K562 (cell line): ENCODE measurements around the gene TBATA. TPM values are rescaled to one million over a fixed set of nuclear protein-coding genes. Genes with fewer than 3 reads are reported as not detected.

ENCODE experiments used
- ATAC-seq: fragments of 200-7000 bp; cut with Tn5 transposase; 3 replicates; pipeline ENCODE4 v1.9.1; 2020; ENCODE audit warnings: moderate library complexity
- BruUV-seq: library from RNA; stranded (reverse); fragments of 400-500 nt; replicated peaks from 2 replicates; lab custom pipeline; 2021; lab: Mats Ljungman, UMichigan
- CTCF ChIA-PET: fragments of 300-600 bp; formaldehyde crosslinking; extraction: SDS; loops from one replicate; lab custom pipeline; 2021; ENCODE audit warnings: low intra/inter-chr PET ratio; lab: Yijun Ruan, JAX
- POLR2A ChIA-PET: fragments of 300-600, 350-650 bp; sonication (Branson Sonifier 250); formaldehyde crosslinking; extraction: SDS; loops from one replicate; lab custom pipeline; 2021; ENCODE audit warnings: antibody characterized with exemption, inconsistent platforms; lab: Yijun Ruan, JAX
- DNase-seq, 4 experiments: peaks; one replicate each; pipeline versions ENCODE4 v3.0.0 to v3.0.0-alpha.2; 2011 to 2018; ENCODE audit warnings: low spot score in 3 of 4, mixed read lengths in 3 of 4; ENCODE audit errors: extremely low read depth in 1 of 4
- FAIRE-seq: peaks from 2 replicates; lab custom pipeline; 2011; peaks lifted over from hg19 to GRCh38; lab: Jason Lieb, UNC
- H2AFZ ChIP-seq: 2 replicates; pipeline ENCODE4 v1.6.0; 2011; ENCODE audit warnings: low read depth, low read length, control low read depth, inconsistent platforms
- H3K27ac ChIP-seq: fragments of 200-600 bp; 3 replicates; pipeline ENCODE4 v1.8.0; 2011; ENCODE audit warnings: low read depth, mild to moderate bottlenecking, control low read depth, inconsistent platforms, low read length, moderate library complexity, mixed read lengths; ENCODE audit errors: extremely low read depth
- H3K27me3 ChIP-seq, 2 experiments: fragments of 300-600 bp in 1 of 2; 2 replicates in 1 of 2; 3 replicates in 1 of 2; pipeline versions ENCODE4 v1.6.0 to v1.8.0; 2011; ENCODE audit warnings: inconsistent platforms in 2 of 2, low read length in 2 of 2, mild to moderate bottlenecking in 1 of 2, mixed read lengths in 1 of 2, moderate library complexity in 1 of 2; ENCODE audit not compliant: control insufficient read depth in 2 of 2, insufficient read depth in 2 of 2
- H3K36me3 ChIP-seq: fragments of 300-600 bp; 3 replicates; pipeline ENCODE4 v1.8.0; 2011; ENCODE audit warnings: mild to moderate bottlenecking, low read length, inconsistent platforms; ENCODE audit not compliant: control insufficient read depth, insufficient read depth
- H3K4me1 ChIP-seq, 2 experiments: fragments of 200-600 bp in 1 of 2; replicated peaks in 1 of 2; 2 replicates in 1 of 2; 3 replicates in 1 of 2; pipeline versions ENCODE4 v1.5.1 to v1.8.0; 2011; ENCODE audit warnings: inconsistent platforms in 2 of 2, low read length in 2 of 2, mild to moderate bottlenecking in 1 of 2, mixed read lengths in 1 of 2, moderate library complexity in 1 of 2; ENCODE audit not compliant: control insufficient read depth in 2 of 2, insufficient read depth in 2 of 2
- H3K4me2 ChIP-seq: 2 replicates; pipeline ENCODE4 v1.6.1; 2011; ENCODE audit warnings: low read length, control low read depth, inconsistent platforms, mixed read lengths; ENCODE audit not compliant: insufficient read depth
- H3K4me3 ChIP-seq: fragments of 200-600 bp; sonication (generic), shearing (Covaris generic); 2 replicates; pipeline ENCODE4 v1.5.1; 2016; ENCODE audit warnings: control low read depth, inconsistent platforms
- H3K79me2 ChIP-seq: fragments of 200-600 bp; 3 replicates; pipeline ENCODE4 v1.8.0; 2011; ENCODE audit warnings: low read length, inconsistent platforms; ENCODE audit not compliant: control insufficient read depth, insufficient read depth
- H3K9ac ChIP-seq, 2 experiments: 2 replicates each; pipeline versions ENCODE4 v1.6.0 to v1.6.1; 2011; ENCODE audit warnings: low read depth in 2 of 2, low read length in 2 of 2, control low read depth in 1 of 2, inconsistent platforms in 1 of 2, mild to moderate bottlenecking in 1 of 2, mixed read lengths in 1 of 2; ENCODE audit not compliant: insufficient read depth in 1 of 2
- H3K9me1 ChIP-seq: one replicate; pipeline ENCODE4 v1.6.0; 2011; ENCODE audit warnings: inconsistent platforms, mild to moderate bottlenecking, low read length, moderate library complexity; ENCODE audit not compliant: control insufficient read depth, insufficient read depth
- H3K9me3 ChIP-seq: replicated peaks from 2 replicates; pipeline ENCODE4 v1.5.1; 2011; ENCODE audit warnings: low read depth, low read length, inconsistent platforms; ENCODE audit not compliant: control insufficient read depth, insufficient read depth
- H4K20me1 ChIP-seq: replicated peaks from 2 replicates; pipeline ENCODE4 v1.6.1; 2011; ENCODE audit warnings: low read length, inconsistent platforms, mixed read lengths; ENCODE audit not compliant: control insufficient read depth, insufficient read depth
- FOSL1 ChIP-seq: fragments of 200-800 bp; sonication (Bioruptor generic); conservative IDR thresholded peaks from 2 replicates; pipeline ENCODE4 v1.6.1; 2016; ENCODE audit warnings: missing genetic modification characterization, missing compliant biosample characterization
- HDAC1 ChIP-seq, 2 experiments: fragments of 450-650 bp; IDR thresholded peaks; 2 replicates each; pipeline ENCODE4 v1.6.1; 2016 to 2017; ENCODE audit warnings: inconsistent platforms in 1 of 2, mild to moderate bottlenecking in 1 of 2, moderate library complexity in 1 of 2
- HLTF ChIP-seq: fragments of 450-650 bp; IDR thresholded peaks from 2 replicates; pipeline ENCODE4 v1.6.1; 2016
- JUN ChIP-seq, 2 experiments: sonication (generic) in 1 of 2; formaldehyde crosslinking in 1 of 2; IDR thresholded peaks; 2 replicates each; pipeline versions ENCODE4 v1.6.1 to v1.8.0; 2012 to 2022; ENCODE audit warnings: borderline replicate concordance in 2 of 2, mild to moderate bottlenecking in 2 of 2, improper control_type of control experiment in 1 of 2, low read depth in 1 of 2, low read length in 1 of 2, missing genetic modification reagents in 1 of 2
- JUND ChIP-seq, 2 experiments: IDR thresholded peaks; 2 replicates in 1 of 2; 3 replicates in 1 of 2; pipeline ENCODE4 v1.6.1; 2011; ENCODE audit warnings: borderline replicate concordance in 2 of 2, low read depth in 2 of 2, low read length in 2 of 2, improper control_type of control experiment in 1 of 2, missing biosample characterization in 1 of 2, missing genetic modification characterization in 1 of 2, missing genetic modification reagents in 1 of 2
- MAFG ChIP-seq: fragments of 450-650 bp; conservative IDR thresholded peaks from 2 replicates; pipeline ENCODE4 v1.6.1; 2016; ENCODE audit warnings: missing genetic modification characterization, missing compliant biosample characterization
- NR2C2 ChIP-seq, 2 experiments: fragments of 200-800 bp in 1 of 2; sonication (Bioruptor generic) in 1 of 2; sonication (generic) in 1 of 2; formaldehyde crosslinking in 1 of 2; IDR thresholded peaks; 2 replicates each; pipeline versions ENCODE4 v1.6.1 to v1.8.0; 2016 to 2022; ENCODE audit warnings: mild to moderate bottlenecking in 1 of 2, missing compliant biosample characterization in 1 of 2, missing genetic modification characterization in 1 of 2, missing genetic modification reagents in 1 of 2
- SMAD4 ChIP-seq: fragments of 250-450 bp; sonication (Bioruptor Pico); conservative IDR thresholded peaks from 2 replicates; pipeline ENCODE4 v1.8.0; 2021; ENCODE audit warnings: inconsistent platforms, mild to moderate bottlenecking, moderate library complexity
- SREBF1 ChIP-seq: fragments of 150-350 bp; IDR thresholded peaks from 2 replicates; pipeline ENCODE4 v1.6.1; 2014; ENCODE audit warnings: antibody characterized with exemption, low read depth, low read length, borderline replicate concordance
- TAF15 ChIP-seq: fragments of 200-400 bp; formaldehyde crosslinking; IDR thresholded peaks from 2 replicates; pipeline ENCODE4 v1.6.1; 2017; ENCODE audit warnings: mild to moderate bottlenecking, low read depth, low read length, moderate library complexity
- TEAD2 ChIP-seq: fragments of 450-650 bp; IDR thresholded peaks from 2 replicates; pipeline ENCODE4 v1.6.1; 2016; ENCODE audit warnings: missing genetic modification characterization, control low read depth, missing compliant biosample characterization
- ZNF778 ChIP-seq: fragments of 450-650 bp; formaldehyde crosslinking; IDR thresholded peaks from 2 replicates; pipeline ENCODE4 v1.4.0; 2020; ENCODE audit warnings: mild to moderate bottlenecking, moderate library complexity
- ZNF830 ChIP-seq: fragments of 250-450 bp; sonication (Bioruptor Pico); IDR thresholded peaks from 2 replicates; pipeline ENCODE4 v1.5.0; 2021; ENCODE audit warnings: mild to moderate bottlenecking
- WGBS: fragments of 100-300 bp; shearing (Covaris generic); methylation state at CpG from one replicate; pipeline ENCODE4 v1.1.6; 2016; ENCODE audit warnings: low coverage, mixed read lengths; ENCODE audit not compliant: insufficient coverage; ENCODE audit errors: missing lambda C conversion rate; 5-methylcytosine and 5-hydroxymethylcytosine counted together
- in situ Hi-C: fragments of 300-500 bp; cut with MboI; formaldehyde crosslinking; loops from 4 replicates; pipeline ENCODE4 v1.15.0; 2018; ENCODE audit warnings: inconsistent platforms, mixed read lengths
- intact Hi-C: fragments of 100-400 bp; cut with micrococcal nuclease; formaldehyde crosslinking; loops from 2 replicates; pipeline ENCODE4 v1.14.2; 2022
- polyA plus RNA-seq, 8 experiments: library from polyadenylated mRNA; depleted of rRNA in 4 of 8; stranded (reverse) in 5 of 8; unstranded in 3 of 8; fragments of >200 nt; fragmentation: Nextera tagmentation in 2 of 8; fragmentation: Illumina TruSeq in 1 of 8; extraction: Ambion mirVana in 2 of 8; extraction: Trizol in 1 of 8; gene quantifications; 2 replicates each; pipeline versions ENCODE4 v1.2.1 to v1.2.3, GENCODE V29; 2011 to 2014; ENCODE audit warnings: inconsistent platforms in 1 of 8, missing spikeins in 1 of 8
- total RNA-seq, 7 experiments: library from RNA; depleted of rRNA in 6 of 7; stranded (reverse); fragments of >200 nt in 6 of 7; fragmentation: Illumina TruSeq in 2 of 7; extraction: Trizol in 2 of 7; gene quantifications; 2 replicates each; pipeline versions ENCODE4 v1.2.1 to v1.2.3, GENCODE V29; 2011 to 2021; ENCODE audit warnings: low replicate concordance in 1 of 7
- TF ChIP-seq, protein P1 (sequence below), 2 experiments: fragments of 450-650 bp in 1 of 2; sonication (generic) in 1 of 2; formaldehyde crosslinking in 1 of 2; IDR thresholded peaks in 1 of 2; conservative IDR thresholded peaks in 1 of 2; 2 replicates each; pipeline versions ENCODE4 v1.6.1 to v1.8.1; 2016 to 2023; ENCODE audit warnings: mild to moderate bottlenecking in 2 of 2, moderate library complexity in 2 of 2, inconsistent platforms in 1 of 2, missing genetic modification reagents in 1 of 2
- TF ChIP-seq, protein P2 (sequence below): fragments of 450-650 bp; IDR thresholded peaks from 2 replicates; pipeline ENCODE4 v1.6.1; 2017; ENCODE audit warnings: antibody characterized with exemption, mild to moderate bottlenecking

TBATA gene
- total and polyA plus RNA-seq, 9 of the 15 experiments (the other 6 are each of a cell fraction or from before 2014, with no cell fraction given), result not detected

DNA sequence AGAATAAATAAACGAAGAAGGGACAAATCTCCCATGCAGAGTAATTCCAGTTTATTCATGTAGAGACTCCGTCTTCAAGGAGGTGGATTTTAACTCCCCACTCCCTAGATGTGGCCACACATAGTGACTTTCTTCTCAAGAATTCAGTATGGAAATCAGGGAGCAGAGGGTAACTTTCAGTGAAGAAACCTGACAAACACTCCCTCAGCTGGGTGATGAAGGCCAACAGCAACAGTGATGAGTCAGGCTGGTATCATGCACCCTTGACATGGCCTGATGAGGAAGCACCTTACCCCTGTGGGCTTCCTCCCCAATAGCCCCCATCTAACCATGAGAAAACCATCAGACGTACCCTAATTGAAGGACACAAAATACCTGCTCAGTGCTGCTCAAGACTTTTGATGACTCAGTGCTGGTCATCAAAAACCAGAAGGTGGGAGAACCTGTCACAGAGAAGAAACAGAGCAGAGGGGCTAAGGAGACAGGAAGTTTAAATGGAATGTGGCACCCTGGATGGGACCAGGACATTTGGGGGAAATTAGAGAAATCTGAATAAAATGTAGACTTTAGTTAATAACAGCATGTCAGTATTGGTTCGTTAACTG, 62.3 kb downstream of the TBATA start:
- H2AFZ ChIP-seq, result no peak overlapping the region
- H3K36me3 ChIP-seq, result peaks cover 82% of the 10 kb centered on the region; the same call in 2 of the 3 replicates
- H3K4me2 ChIP-seq, result no peak overlapping the region
- H3K9me3 ChIP-seq, result no peaks in the 10 kb centered on the region
- H3K27me3 ChIP-seq, result no peaks in the 10 kb centered on the region
- H3K9ac ChIP-seq, result no peak overlapping the region
- peak; percentile 29 for FAIRE-seq
- intact Hi-C loops (no loop called here), in situ Hi-C loops (no loop called here)
- TSS peak; percentile 18 for BruUV-seq
- H3K9me1 ChIP-seq, result no peaks in the 10 kb centered on the region
- ChIA-PET POLR2A (no interaction called here), CTCF (no interaction called here)
- 81% methylated on average over 4 of the region's 4 CpGs for WGBS
- H3K79me2 ChIP-seq, result peaks cover 5% of the 10 kb centered on the region; the same call in 2 of the 3 replicates
- no peak for DNase-seq
- peaks cover 0 to 5% of the 10 kb centered on the region in 2 experiments; a peak in 2 of 5 replicates for H3K4me1 ChIP-seq
- ATAC-seq, result no peak; the same call in 2 of the 3 replicates
- no peaks in the 10 kb centered on the region for H4K20me1 ChIP-seq
- H3K4me3 ChIP-seq, result no peak overlapping the region
- H3K27ac ChIP-seq, result no peak overlapping the region
- no peak for TF ChIP-seq NR2C2 (CRISPR knock-in tag; IDR thresholded peaks at IDR 0.05)
- TF ChIP-seq NR2C2 (tag; IDR thresholded peaks at IDR 0.05), result 0 out of 2 replicates have a peak, but pooled peaks have one; percentile 18
- no peak for TF ChIP-seq ZNF830 (CRISPR knock-in tag)
- TF ChIP-seq ZNF778, result no peak
- TF ChIP-seq TEAD2 (tag), result no peak
- TF ChIP-seq JUN (IDR thresholded peaks at IDR 0.05; ENCODE audit: borderline replicate concordance, low read depth, low read length), result peak; percentile 56; the same call in 1 of the 2 replicates
- TF ChIP-seq JUN (CRISPR knock-in tag; IDR thresholded peaks at IDR 0.05; ENCODE audit: borderline replicate concordance), result no peak
- TF ChIP-seq FOSL1 (tag), result peak; percentile 79
- no peak for TF ChIP-seq HDAC1 (IDR thresholded peaks at IDR 0.05)
- TF ChIP-seq HLTF, result no peak
- TF ChIP-seq, protein P1, sequence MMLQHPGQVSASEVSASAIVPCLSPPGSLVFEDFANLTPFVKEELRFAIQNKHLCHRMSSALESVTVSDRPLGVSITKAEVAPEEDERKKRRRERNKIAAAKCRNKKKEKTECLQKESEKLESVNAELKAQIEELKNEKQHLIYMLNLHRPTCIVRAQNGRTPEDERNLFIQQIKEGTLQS (IDR thresholded peaks at IDR 0.05), result peak; percentile 82
- TF ChIP-seq, protein P1 (CRISPR knock-in tag; conservative IDR thresholded peaks at IDR 0.05), result no peak
- no peak for TF ChIP-seq TAF15
- TF ChIP-seq, protein P2, sequence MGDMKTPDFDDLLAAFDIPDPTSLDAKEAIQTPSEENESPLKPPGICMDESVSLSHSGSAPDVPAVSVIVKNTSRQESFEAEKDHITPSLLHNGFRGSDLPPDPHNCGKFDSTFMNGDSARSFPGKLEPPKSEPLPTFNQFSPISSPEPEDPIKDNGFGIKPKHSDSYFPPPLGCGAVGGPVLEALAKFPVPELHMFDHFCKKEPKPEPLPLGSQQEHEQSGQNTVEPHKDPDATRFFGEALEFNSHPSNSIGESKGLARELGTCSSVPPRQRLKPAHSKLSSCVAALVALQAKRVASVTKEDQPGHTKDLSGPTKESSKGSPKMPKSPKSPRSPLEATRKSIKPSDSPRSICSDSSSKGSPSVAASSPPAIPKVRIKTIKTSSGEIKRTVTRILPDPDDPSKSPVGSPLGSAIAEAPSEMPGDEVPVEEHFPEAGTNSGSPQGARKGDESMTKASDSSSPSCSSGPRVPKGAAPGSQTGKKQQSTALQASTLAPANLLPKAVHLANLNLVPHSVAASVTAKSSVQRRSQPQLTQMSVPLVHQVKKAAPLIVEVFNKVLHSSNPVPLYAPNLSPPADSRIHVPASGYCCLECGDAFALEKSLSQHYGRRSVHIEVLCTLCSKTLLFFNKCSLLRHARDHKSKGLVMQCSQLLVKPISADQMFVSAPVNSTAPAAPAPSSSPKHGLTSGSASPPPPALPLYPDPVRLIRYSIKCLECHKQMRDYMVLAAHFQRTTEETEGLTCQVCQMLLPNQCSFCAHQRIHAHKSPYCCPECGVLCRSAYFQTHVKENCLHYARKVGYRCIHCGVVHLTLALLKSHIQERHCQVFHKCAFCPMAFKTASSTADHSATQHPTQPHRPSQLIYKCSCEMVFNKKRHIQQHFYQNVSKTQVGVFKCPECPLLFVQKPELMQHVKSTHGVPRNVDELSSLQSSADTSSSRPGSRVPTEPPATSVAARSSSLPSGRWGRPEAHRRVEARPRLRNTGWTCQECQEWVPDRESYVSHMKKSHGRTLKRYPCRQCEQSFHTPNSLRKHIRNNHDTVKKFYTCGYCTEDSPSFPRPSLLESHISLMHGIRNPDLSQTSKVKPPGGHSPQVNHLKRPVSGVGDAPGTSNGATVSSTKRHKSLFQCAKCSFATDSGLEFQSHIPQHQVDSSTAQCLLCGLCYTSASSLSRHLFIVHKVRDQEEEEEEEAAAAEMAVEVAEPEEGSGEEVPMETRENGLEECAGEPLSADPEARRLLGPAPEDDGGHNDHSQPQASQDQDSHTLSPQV, result 0 out of 2 replicates have a peak, but pooled peaks have one; percentile 35
- TF ChIP-seq SMAD4 (CRISPR knock-in tag), result 0 out of 2 replicates have a peak, but pooled peaks have one; percentile 15
- TF ChIP-seq JUND (IDR thresholded peaks at IDR 0.05; ENCODE audit: borderline replicate concordance, low read depth, low read length), result peak; percentile 43; the same call in 1 of the 2 replicates
- no peak for TF ChIP-seq JUND (tag; IDR thresholded peaks at IDR 0.05; ENCODE audit: borderline replicate concordance, low read depth, low read length)
- TF ChIP-seq SREBF1, result no peak
- no peak for TF ChIP-seq MAFG (tag)
